Measurements from ENCODE around the gene NEK4.

NEK4 gene

DNA sequence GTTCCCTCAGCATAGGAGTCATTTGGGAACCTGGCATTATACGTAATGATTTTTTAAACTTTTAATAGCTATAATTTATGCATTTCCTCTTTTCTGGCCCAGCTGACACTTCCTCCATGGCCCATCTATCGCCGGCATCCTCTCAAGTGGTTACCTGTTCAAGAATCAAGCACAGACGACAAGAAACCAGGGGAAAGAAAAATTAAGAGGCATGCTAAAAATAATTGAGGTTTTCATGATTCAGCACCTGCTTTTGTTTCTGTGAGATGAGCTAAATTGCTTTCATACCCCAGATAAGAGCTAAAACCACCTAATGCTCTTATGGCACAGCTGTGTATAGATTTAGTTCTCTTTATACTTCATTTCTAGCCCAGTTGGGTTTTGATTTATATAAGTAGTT is 63.2 kb downstream of the NEK4 start:
- ATAC-seq (no peak), DNase-seq (ENCODE audit: low spot score in 2 of 2) (no peak)
- peaks cover 23% of the 10 kb centered on the region for H3K4me1 Mint-ChIP-seq
- peak overlapping the region; percentile 97 for H3K4me3 Mint-ChIP-seq
- H3K36me3 Mint-ChIP-seq: peaks cover 51% of the 10 kb centered on the region
- H3K9me3 Mint-ChIP-seq: no peaks in the 10 kb centered on the region
- H3K27ac Mint-ChIP-seq: peak overlapping the region; percentile 96

- peak within 1 kb of the TSS; percentile 96 for H3K27ac Mint-ChIP-seq
Measured at GRCh38 chr3:52705688-52706686, 64.8 kb downstream of the NEK4 start, which contains the start of the genes GLT8D1 and SPCS1. Gene GLT8D1, minus strand, starts transcription at chr3:52705791. Its CDS starts 5,331 bp downstream, at chr3:52700460. Gene SPCS1, plus strand, starts transcription at chr3:52706106. Its CDS starts 141 bp downstream, at chr3:52706247.

DNA sequence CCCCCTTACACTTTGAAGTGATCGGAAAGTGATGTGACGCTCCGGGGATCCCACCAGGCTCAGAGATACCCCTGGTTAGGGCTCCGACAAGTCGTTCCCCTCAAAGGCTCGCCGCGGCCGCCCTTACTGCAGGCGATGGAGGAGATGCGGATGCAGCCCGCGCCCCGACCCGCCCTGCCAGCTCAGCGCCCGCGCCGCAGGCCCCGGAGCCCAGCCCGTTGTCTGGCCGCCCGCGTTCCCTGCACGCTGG is 65.4 kb downstream of the NEK4 start:
- H3K4me3 Mint-ChIP-seq: peak overlapping the region; percentile 97
- ATAC-seq (no peak), DNase-seq (ENCODE audit: low spot score in 2 of 2) (no peak)
- H3K9me3 Mint-ChIP-seq: no peaks in the 10 kb centered on the region
- peak overlapping the region; percentile 96 for H3K27ac Mint-ChIP-seq
- H3K36me3 Mint-ChIP-seq: peaks cover 39% of the 10 kb centered on the region
- peaks cover 23% of the 10 kb centered on the region for H3K4me1 Mint-ChIP-seq

More at GRCh38 chr3:52705688-52706686, 64.8 kb downstream of the NEK4 start, which contains the start of the genes GLT8D1 and SPCS1:
- H3K4me1 Mint-ChIP-seq: peaks cover 23% of the 10 kb centered on the region
- ATAC-seq (peak; percentile 95), DNase-seq (ENCODE audit: low spot score in 2 of 2) (peak; percentile 91 to 92)
- peaks cover 45% of the 10 kb centered on the region for H3K36me3 Mint-ChIP-seq
- no peaks in the 10 kb centered on the region for H3K9me3 Mint-ChIP-seq
- peak within 1 kb of the TSS; percentile 97 for H3K4me3 Mint-ChIP-seq

DNA sequence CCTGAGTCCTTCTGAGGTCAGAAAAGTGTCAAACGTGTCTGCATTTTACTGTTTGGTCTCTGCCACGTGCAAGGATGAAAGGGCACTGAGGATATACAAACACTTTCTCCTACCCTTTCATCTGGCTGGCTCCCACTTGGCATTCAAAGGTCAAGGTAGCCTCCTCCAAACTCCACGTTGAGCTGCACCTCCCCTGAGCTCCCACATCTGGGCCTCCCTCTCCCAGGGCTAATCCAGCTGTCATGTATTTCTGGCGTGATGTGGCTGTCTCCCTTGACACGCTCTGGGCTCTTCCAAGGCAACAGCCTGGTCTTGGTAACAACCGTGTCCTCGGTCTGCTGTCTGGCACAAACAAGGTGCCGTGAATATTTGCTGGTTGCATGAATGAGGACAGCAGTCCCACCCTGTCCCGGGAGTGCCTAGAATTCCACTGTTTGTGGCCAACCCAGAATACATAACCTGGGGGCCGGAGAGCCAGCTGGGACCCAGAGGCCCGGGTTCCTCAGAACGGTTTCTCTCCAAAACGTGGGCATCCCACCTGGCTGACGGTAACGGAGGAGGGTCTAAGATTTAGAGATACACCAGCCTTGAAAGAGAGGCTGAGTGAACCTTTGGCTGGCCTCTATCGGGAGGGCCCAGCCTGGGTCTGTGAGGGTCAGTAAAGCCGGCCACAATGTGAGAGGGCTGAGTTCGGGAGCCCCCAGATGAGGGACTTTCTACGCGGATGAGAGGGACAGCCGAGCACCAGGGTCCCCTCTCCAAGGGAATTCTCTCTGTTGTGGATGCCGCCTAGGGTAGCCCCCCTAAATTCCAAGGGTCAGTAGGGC is 65.9 kb downstream of the NEK4 start:
- H3K36me3 Mint-ChIP-seq: peaks cover 36% of the 10 kb centered on the region
- ATAC-seq: peak; percentile 0

GRCh38 chr3:52703341-52703740 is 67.4 kb downstream of the NEK4 start:
- DNase-seq (ENCODE audit: low spot score in 2 of 2) (no peak), ATAC-seq (no peak)
- Mint-ChIP-seq H3K27ac (no peak overlapping the region), H3K4me3 (no peak overlapping the region), H3K4me1 (peaks cover 23% of the 10 kb centered on the region), H3K36me3 (peaks cover 36% of the 10 kb centered on the region), H3K9me3 (no peaks in the 10 kb centered on the region)

More for the DNA sequence above, 65.9 kb downstream of the NEK4 start:
- peaks cover 23% of the 10 kb centered on the region for H3K4me1 Mint-ChIP-seq
- no peaks in the 10 kb centered on the region for H3K9me3 Mint-ChIP-seq
- peak overlapping the region; percentile 96 for H3K27ac Mint-ChIP-seq
- peak overlapping the region; percentile 97 for H3K4me3 Mint-ChIP-seq
- DNase-seq (ENCODE audit: low spot score in 2 of 2): no peak

- Mint-ChIP-seq H3K36me3 (peaks cover 75% of the 10 kb centered on the region), H3K4me3 (no peak overlapping the region), H3K9me3 (no peaks in the 10 kb centered on the region), H3K4me1 (peaks cover 35% of the 10 kb centered on the region), H3K27ac (peak overlapping the region; percentile 77)
- ATAC-seq (no peak), DNase-seq (ENCODE audit: low spot score in 2 of 2) (no peak)
Measured at GRCh38 chr3:52697632-52697965, 73.1 kb downstream of the NEK4 start.

DNA sequence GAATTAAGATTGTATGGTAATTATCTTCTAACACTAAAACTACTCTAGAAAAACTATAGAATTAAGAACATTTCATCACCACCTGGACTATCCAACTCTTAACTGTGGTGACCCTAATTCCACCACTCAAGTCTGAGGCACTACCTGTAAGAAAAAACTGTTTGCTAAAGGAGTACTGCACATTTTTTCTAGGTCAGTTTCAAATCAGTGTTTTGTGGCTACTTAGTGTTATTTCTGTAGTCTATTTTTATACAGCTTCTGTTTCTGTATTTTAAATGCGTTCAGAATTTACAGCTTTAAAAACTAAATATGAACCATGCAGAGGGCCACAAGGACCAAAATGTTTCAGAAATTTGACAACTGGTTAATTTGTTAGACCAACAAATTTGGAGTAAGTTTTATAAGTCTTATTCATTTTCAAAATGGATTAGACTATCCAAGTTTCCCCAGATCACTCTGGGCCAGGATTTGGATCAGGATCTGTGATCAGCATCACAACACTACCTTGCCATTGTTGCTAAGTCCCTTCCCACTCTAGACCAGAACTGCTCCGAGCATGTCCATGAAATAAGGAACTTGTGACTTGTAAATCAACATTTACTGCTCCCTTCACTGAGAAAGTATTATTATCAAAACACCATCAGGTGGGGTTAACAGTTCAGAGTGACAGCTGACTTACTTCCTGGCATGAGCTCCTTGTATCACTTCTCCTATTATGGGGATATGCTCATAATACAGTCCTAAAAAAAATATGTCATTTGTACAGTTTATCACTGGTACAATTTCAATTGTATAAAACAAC is 73.7 kb downstream of the NEK4 start:
- Mint-ChIP-seq H3K9me3 (no peaks in the 10 kb centered on the region), H3K27ac (peak overlapping the region; percentile 77), H3K4me1 (peaks cover 36% of the 10 kb centered on the region), H3K36me3 (peaks cover 80% of the 10 kb centered on the region), H3K4me3 (no peak overlapping the region)
- DNase-seq (ENCODE audit: low spot score in 2 of 2): no peak
- ATAC-seq: no peak

GRCh38 chr3:52695798-52696671 is 74.7 kb downstream of the NEK4 start:
- no peak for ATAC-seq
- no peak for DNase-seq (ENCODE audit: low spot score in 2 of 2)
- H3K4me3 Mint-ChIP-seq: no peak overlapping the region
- H3K27ac Mint-ChIP-seq: peak overlapping the region; percentile 77
- peaks cover 36% of the 10 kb centered on the region for H3K4me1 Mint-ChIP-seq
- no peaks in the 10 kb centered on the region for H3K9me3 Mint-ChIP-seq
- peaks cover 90% of the 10 kb centered on the region for H3K36me3 Mint-ChIP-seq

GRCh38 chr3:52694528-52695189 is 76.1 kb downstream of the NEK4 start:
- no peaks in the 10 kb centered on the region for H3K9me3 Mint-ChIP-seq
- H3K36me3 Mint-ChIP-seq: peaks cover 100% of the 10 kb centered on the region
- no peak overlapping the region for H3K27ac Mint-ChIP-seq
- H3K4me1 Mint-ChIP-seq: peaks cover 44% of the 10 kb centered on the region
- no peak overlapping the region for H3K4me3 Mint-ChIP-seq
- DNase-seq (ENCODE audit: low spot score in 2 of 2) (no peak), ATAC-seq (no peak)

DNA sequence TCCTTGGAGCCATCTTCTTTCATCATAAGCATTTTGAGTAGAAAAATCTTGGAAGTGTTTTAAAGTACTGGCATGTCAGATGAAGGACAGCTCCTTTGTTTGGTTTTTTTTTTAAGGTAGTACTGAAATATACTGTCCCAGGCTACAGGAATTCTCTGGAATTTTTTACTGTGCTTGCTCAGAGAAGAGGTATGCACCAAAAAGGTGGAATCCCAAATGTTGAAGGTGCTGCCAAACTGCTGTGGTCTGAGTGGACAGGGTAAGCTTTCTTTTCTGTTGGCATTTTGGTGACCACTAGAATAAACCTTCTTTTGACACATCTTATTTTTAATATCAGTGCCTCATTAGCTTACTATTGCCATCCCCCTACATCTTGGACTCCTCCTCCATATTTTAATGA is 77.7 kb downstream of the NEK4 start:
- DNase-seq (ENCODE audit: low spot score in 2 of 2) (no peak), ATAC-seq (no peak)
- Mint-ChIP-seq H3K9me3 (no peaks in the 10 kb centered on the region), H3K27ac (peak overlapping the region; percentile 11), H3K4me3 (no peak overlapping the region), H3K4me1 (peaks cover 59% of the 10 kb centered on the region), H3K36me3 (peaks cover 100% of the 10 kb centered on the region)

GRCh38 chr3:52690560-52690959 is 80.2 kb downstream of the NEK4 start:
- Mint-ChIP-seq H3K36me3 (peaks cover 100% of the 10 kb centered on the region), H3K27ac (peak overlapping the region; percentile 82), H3K9me3 (no peaks in the 10 kb centered on the region), H3K4me3 (no peak overlapping the region), H3K4me1 (peaks cover 57% of the 10 kb centered on the region)
- ATAC-seq (no peak), DNase-seq (ENCODE audit: low spot score in 2 of 2) (no peak)

GRCh38 chr3:52689151-52689550 is 81.6 kb downstream of the NEK4 start:
- H3K36me3 Mint-ChIP-seq: peaks cover 99% of the 10 kb centered on the region
- ATAC-seq (no peak), DNase-seq (ENCODE audit: low spot score in 2 of 2) (no peak)
- H3K4me3 Mint-ChIP-seq: peak overlapping the region; percentile 96
- peak overlapping the region; percentile 76 for H3K27ac Mint-ChIP-seq
- peaks cover 60% of the 10 kb centered on the region for H3K4me1 Mint-ChIP-seq
- H3K9me3 Mint-ChIP-seq: no peaks in the 10 kb centered on the region

DNA sequence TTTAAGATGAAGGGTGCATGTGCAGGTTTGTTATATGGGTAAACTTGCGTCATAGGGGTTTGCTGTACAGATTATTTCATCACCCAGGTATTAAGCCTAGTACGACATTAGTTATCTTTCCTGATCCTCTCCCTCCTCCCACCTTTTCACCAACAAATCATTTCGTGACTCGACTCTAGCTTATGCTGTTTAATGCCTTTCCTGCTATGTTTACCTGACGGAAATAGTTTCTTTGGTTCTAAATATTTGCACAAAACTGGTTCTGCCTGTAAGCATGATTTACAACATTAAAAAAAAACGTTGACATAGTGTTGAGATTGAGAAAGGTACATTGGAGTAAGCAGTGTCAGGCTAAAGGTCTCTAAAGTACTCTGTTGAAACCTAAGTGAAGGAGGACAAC is 82.5 kb downstream of the NEK4 start:
- peaks cover 98% of the 10 kb centered on the region for H3K36me3 Mint-ChIP-seq

More for the DNA sequence above, 82.5 kb downstream of the NEK4 start:
- DNase-seq (ENCODE audit: low spot score in 2 of 2) (no peak), ATAC-seq (no peak)
- Mint-ChIP-seq H3K4me3 (peak overlapping the region; percentile 96), H3K9me3 (no peaks in the 10 kb centered on the region), H3K27ac (peak overlapping the region; percentile 76), H3K4me1 (peaks cover 58% of the 10 kb centered on the region)

Data from stimulated activated effector memory CD8-positive, alpha-beta T cell treated with anti-CD3 and anti-CD28 coated beads, Interleukin-12 subunit alpha, Interleukin-12 subunit beta, amount 100 ng/mL, for 72 hours (primary cell).